HG02943 (cell line): ENCODE data around the gene PPARA.
"Not testable (repeated sequence)": the region's sequence is repeated elsewhere in the genome, so short reads cannot be mapped to it uniquely, and the experiment has no call there.

ENCODE experiments used
- ATAC-seq: cut with Tn5 transposase; IDR thresholded peaks from one replicate; pipeline ENCODE4 v1.9.1; 2021; ENCODE audit warnings: mild to moderate bottlenecking, low read depth, moderate library complexity; ENCODE audit not compliant: unreplicated experiment

PPARA gene

GRCh38 chr22:46198274-46198673 is 47.9 kb downstream of the PPARA start:
- no peak for ATAC-seq

- ATAC-seq: not testable (repeated sequence)
Measured at GRCh38 chr22:46198806-46199205, 48.5 kb downstream of the PPARA start.

- ATAC-seq: no peak
Measured at GRCh38 chr22:46201059-46201757, 50.9 kb downstream of the PPARA start.

DNA sequence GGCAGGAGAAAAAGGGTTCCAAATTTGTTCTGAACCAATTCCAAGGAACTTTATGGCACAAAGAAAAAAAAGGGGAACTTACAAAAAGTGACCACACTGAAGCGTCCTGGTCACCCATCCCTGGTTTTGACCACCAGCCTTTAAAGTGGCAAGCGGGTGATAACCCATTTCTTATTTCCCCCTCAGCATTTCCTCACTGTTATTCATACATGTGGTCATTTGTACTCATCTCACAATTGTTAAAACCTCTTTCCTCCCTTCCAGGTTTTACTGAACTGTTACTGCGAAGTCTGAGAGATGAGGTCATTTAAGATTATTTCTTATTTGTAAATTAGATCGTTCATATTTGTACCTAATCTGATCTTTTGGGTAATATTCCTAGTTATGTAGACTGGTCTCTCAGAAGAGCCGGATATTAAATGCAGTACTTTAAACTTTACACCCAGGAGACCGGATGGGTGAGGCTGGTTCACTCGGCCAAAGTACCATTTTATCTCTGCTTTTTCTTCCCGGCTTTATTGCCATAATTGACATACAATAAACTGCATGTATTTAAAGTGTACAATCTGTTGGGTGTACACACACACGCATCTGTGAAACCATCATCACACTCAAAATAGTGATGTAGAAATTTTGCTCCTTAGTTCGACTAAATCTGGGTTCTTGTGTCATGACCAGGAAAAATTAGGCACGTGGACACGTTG is 52.7 kb downstream of the PPARA start:
- ATAC-seq: no peak

DNA sequence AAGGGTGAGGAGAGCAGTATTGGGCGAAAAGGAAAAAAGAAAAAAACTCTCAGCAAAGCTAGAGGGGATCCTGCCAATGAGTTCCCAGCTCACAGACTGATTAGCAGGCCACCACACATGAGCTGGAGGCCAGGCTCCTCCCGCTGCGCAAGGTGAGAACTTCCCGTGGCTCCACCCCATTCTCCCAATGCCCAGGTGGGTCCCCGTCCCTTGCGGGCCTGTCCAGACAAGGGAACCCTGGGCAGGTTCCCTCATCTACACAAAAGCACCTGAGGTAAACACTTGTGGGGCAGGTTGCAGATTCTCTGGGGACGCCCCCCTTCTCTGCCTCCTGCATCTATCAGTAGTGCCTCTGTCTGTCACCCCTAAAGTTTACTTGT is 53.3 kb downstream of the PPARA start:
- no peak for ATAC-seq

- no peak for ATAC-seq
Measured at GRCh38 chr22:46209262-46209661, 58.9 kb downstream of the PPARA start.

DNA sequence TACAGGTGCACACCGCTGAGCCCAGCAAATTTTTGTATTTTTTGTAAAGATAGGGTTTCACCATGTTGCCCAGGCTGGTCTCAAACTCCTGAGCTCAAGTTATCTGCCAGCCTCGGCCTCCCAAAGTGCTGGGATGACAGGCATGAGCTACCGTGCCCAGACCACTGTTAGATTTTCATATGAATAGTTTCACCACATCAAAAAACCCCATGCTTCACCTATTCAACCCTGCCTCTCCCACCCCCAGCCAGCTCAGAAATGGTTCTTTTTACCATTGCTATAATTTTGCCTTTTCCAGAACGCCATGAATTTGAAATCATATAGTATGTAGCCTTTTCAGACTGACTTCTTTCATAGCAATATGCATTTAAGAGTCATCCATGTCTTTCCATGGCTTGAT is 61.9 kb downstream of the PPARA start:
- no peak for ATAC-seq

DNA sequence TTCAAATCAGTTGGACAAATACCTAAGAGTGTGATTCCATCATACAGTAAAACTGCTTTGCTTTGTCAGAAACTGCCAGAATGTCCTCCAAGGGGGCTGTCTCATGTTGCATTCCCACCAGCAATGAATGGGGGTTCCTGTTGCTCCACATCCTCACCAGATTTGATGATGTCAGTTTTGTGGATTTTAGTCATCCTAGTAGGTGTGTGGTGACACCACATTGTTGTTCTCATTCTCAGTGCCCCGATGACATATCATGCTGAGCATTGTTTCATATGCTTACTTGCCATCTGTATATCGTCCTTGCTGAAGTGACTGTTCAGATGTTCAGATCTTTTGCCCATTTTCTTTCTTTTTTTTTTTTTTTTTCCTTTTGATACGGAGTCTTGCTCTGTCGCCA is 62.7 kb downstream of the PPARA start:
- no peak for ATAC-seq

GRCh38 chr22:46214149-46214548 is 63.8 kb downstream of the PPARA start:
- ATAC-seq: no peak

GRCh38 chr22:46214616-46215015 is 64.3 kb downstream of the PPARA start:
- no peak for ATAC-seq

- no peak for ATAC-seq
Measured at GRCh38 chr22:46219636-46220035, 69.3 kb downstream of the PPARA start.

DNA sequence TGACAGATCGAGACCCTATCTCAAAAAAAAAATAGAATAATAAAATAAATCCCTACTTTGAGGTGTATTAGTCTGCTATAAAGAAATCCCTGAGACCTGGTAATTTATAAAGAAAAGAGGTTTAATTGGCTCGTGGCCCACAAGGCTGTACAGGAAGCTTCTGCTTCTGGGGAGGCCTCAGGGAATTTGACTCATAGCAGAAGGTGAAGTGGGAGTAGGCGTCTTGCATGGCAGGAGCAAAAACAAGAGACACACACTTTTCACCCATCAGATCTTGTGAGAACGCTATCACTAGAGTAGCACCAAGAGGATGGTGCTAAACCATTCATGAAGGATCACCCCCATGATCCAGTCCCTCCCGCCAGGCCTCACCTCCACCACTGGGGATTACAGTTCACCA is 70.6 kb downstream of the PPARA start:
- no peak for ATAC-seq

DNA sequence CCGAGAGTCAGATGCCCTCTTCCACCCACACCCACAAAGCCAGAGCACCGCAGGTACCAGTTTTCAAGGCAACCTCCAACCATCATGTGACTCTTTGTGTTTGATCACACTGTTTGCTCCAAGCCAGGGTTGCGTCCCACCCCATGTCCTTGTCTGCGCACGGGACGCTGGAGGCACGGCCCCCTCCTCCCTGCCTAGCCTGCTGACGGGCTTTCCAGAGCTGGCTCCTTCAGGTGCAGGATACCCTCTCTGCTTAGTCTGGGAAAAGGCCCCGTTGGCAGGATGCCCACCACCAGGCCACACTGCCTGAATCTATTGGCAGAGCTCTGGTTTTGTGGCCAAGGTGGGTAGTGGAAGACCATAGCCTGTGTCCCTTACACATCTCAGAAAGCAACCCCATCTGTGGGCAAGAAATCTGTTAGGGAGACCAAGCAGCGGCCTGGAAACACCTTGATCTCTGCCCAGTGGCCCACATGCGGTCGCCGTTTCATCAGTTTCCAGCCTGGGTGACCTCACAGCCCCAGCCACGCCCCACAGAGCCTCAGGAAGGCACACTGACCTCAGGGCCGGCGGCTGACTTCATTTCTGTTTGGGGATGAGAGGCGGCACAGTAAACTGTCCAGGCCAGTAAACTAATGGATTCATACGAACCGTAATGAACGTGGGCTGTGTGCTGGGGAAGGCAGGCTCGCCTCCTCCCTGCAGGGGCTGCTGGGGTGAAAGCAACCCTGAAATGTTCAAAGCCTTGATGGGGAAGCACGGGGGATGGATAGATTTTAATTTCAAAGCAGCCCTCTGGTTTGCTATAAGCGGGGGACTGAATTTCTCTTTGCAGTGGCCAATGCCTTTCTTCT is 73.9 kb downstream of the PPARA start:
- ATAC-seq: no peak

DNA sequence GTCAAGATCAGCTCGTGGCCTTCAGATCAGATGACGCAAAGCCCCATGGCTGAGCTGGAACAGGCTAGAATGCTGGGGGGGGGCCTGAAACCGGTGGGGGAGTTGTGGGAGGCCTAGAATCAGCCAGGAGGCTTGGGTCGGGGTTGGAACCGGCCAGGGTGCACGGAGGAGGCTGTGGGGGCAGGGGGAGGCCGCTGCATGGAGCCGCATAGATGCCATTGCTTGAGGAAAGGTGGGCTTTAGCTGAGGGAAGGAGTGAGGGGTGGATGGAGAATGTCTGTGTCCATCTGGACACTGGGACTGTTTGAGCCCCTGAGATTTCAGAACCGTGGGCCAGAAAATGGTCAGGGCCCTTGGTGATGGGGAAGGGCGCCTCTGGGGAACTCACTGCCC is 74.6 kb downstream of the PPARA start:
- no peak for ATAC-seq

- ATAC-seq: no peak
Measured at GRCh38 chr22:46225631-46226030, 75.3 kb downstream of the PPARA start.

- no peak for ATAC-seq
Measured at GRCh38 chr22:46226577-46226976, 76.3 kb downstream of the PPARA start.

GRCh38 chr22:46229701-46230100 is 79.4 kb downstream of the PPARA start:
- no peak for ATAC-seq

DNA sequence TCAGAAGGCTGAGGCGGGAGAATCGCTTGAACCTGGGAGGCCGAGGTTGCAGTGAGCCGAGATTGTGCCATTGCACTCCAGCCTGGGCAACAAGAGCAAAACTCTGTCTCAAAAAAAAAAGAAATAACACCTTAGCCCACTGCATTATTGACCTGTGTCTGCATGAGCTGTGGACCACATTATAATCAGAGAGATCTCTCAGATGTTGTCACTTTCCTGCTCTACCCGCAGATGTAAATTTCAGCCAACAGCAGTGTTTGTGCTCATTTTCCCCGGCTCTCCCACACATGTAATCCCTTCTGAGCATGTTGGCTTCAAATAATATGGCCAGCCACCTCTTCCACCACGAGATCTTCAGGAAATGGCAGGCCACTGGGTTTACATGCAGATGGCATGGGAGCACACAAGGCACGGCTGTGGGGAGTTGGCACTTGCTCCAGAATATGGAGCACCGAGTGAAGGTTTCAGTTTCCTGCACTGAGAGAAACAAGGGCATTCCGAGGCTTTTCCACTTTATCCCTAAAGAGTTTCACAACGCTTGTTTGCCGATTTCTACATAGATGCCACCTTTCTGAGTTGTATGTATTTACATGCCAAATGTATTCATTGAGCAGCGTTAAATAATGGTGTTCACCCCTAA is 80.1 kb downstream of the PPARA start:
- no peak for ATAC-seq

DNA sequence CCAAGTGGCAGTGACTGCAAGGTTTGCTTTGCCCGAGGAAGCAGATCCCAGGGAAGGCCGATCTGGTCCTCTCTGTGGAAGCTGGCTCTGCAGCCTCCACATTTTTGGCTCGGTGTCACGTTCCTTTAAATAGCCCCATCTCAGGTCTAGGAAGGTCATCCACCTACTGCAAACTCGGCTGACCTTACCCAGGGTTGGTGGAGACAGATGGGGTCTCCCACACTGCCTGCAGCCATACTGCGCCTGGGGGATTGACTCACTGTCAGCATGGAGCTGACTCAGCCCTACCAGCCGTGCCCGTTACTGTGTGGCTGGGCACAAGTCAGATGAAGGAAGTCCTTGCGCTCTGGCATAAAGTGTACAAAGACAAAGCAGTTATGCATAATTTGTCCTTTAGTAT is 82.9 kb downstream of the PPARA start:
- ATAC-seq: no peak

- ATAC-seq: no peak
Measured at GRCh38 chr22:46234969-46235368, 84.6 kb downstream of the PPARA start.
